IPS-18c (cell line): Measurements from ENCODE around the gene KRT15.
A peak's percentile ranks its signal among the peaks of the same experiment; 100 is the strongest.

Experiments
- H3K4me3 ChIP-seq: 2 replicates; pipeline ENCODE4 v1.7.0; 2013; ENCODE audit warnings: low read depth, mild to moderate bottlenecking, low read length, moderate library complexity; ENCODE audit not compliant: insufficient read depth
- H3K9me3 ChIP-seq: one replicate; pipeline ENCODE4 v1.6.1; 2013; ENCODE audit warnings: mild to moderate bottlenecking, low read length, moderate library complexity; ENCODE audit not compliant: control insufficient read depth, insufficient read depth

The KRT15 gene

GRCh38 chr17:41518789-41519449 lies at the start of gene KRT15:
Gene KRT15, minus strand, starts transcription at chr17:41518890. Its CDS starts 63 bp downstream, at chr17:41518827.
- H3K4me3 ChIP-seq, result no peak within 1 kb of the TSS
- H3K9me3 ChIP-seq, result no peaks in the 10 kb centered on the region

- Histone ChIP-seq H3K4me3 (no peak overlapping the region), H3K9me3 (no peaks in the 10 kb centered on the region)
These were observed 48.6 kb upstream of the KRT15 start for GRCh38 chr17:41567317-41567716.

GRCh38 chr17:41565338-41565737 lies 46.6 kb upstream of the KRT15 start:
- Histone ChIP-seq H3K9me3 (no peaks in the 10 kb centered on the region), H3K4me3 (no peak overlapping the region)

- no peak overlapping the region for H3K4me3 ChIP-seq
- H3K9me3 ChIP-seq, result no peaks in the 10 kb centered on the region
These were observed 45.0 kb upstream of the KRT15 start for GRCh38 chr17:41563607-41564170.

- Histone ChIP-seq H3K4me3 (no peak overlapping the region), H3K9me3 (no peaks in the 10 kb centered on the region)
These were observed 42.9 kb upstream of the KRT15 start for GRCh38 chr17:41561554-41561953.

- no peaks in the 10 kb centered on the region for H3K9me3 ChIP-seq
- no peak overlapping the region for H3K4me3 ChIP-seq
These were observed 40.9 kb upstream of the KRT15 start for GRCh38 chr17:41559548-41559947.

GRCh38 chr17:41556931-41557330 lies 38.2 kb upstream of the KRT15 start:
- no peaks in the 10 kb centered on the region for H3K9me3 ChIP-seq

GRCh38 chr17:41556306-41556705 lies 37.6 kb upstream of the KRT15 start:
- H3K9me3 ChIP-seq, result no peaks in the 10 kb centered on the region

More at GRCh38 chr17:41556931-41557330, 38.2 kb upstream of the KRT15 start:
- H3K4me3 ChIP-seq, result no peak overlapping the region

GRCh38 chr17:41555105-41555887 lies 36.6 kb upstream of the KRT15 start:
- Histone ChIP-seq H3K4me3 (no peak overlapping the region), H3K9me3 (no peaks in the 10 kb centered on the region)

More at GRCh38 chr17:41556306-41556705, 37.6 kb upstream of the KRT15 start:
- H3K4me3 ChIP-seq, result no peak overlapping the region

GRCh38 chr17:41553987-41554680 lies 35.4 kb upstream of the KRT15 start:
- no peaks in the 10 kb centered on the region for H3K9me3 ChIP-seq
- no peak overlapping the region for H3K4me3 ChIP-seq

- no peaks in the 10 kb centered on the region for H3K9me3 ChIP-seq
- H3K4me3 ChIP-seq, result no peak overlapping the region
These were observed 34.5 kb upstream of the KRT15 start for GRCh38 chr17:41553176-41553575.

GRCh38 chr17:41552455-41552854 lies 33.8 kb upstream of the KRT15 start:
- Histone ChIP-seq H3K4me3 (no peak overlapping the region), H3K9me3 (no peaks in the 10 kb centered on the region)

- Histone ChIP-seq H3K9me3 (no peaks in the 10 kb centered on the region), H3K4me3 (no peak overlapping the region)
These were observed 32.7 kb upstream of the KRT15 start for GRCh38 chr17:41551365-41551764.

GRCh38 chr17:41549596-41550039 lies 30.9 kb upstream of the KRT15 start:
- no peaks in the 10 kb centered on the region for H3K9me3 ChIP-seq
- no peak overlapping the region for H3K4me3 ChIP-seq

- Histone ChIP-seq H3K9me3 (no peaks in the 10 kb centered on the region), H3K4me3 (peak overlapping the region; percentile 26; the same call in 1 of the 2 replicates)
These were observed 30.3 kb upstream of the KRT15 start for GRCh38 chr17:41548844-41549595.

- Histone ChIP-seq H3K4me3 (peak overlapping the region; percentile 26; the same call in 1 of the 2 replicates), H3K9me3 (no peaks in the 10 kb centered on the region)
These were observed 29.5 kb upstream of the KRT15 start for GRCh38 chr17:41547921-41548843.
